ENCODE results near the gene KIR3DL2.
"Not testable (repeated sequence)": the region's sequence is repeated elsewhere in the genome, so short reads cannot be mapped to it uniquely, and the experiment has no call there.

Gene KIR3DL2

GRCh38 chr19:54873990-54874389, 23.7 kb downstream of the KIR3DL2 start, which contains the start of gene FCAR:
Gene FCAR (plus strand): TSS chr19:54874235. CDS start chr19:54874290, 55 bp downstream.
- no peak for DNase-seq

DNA sequence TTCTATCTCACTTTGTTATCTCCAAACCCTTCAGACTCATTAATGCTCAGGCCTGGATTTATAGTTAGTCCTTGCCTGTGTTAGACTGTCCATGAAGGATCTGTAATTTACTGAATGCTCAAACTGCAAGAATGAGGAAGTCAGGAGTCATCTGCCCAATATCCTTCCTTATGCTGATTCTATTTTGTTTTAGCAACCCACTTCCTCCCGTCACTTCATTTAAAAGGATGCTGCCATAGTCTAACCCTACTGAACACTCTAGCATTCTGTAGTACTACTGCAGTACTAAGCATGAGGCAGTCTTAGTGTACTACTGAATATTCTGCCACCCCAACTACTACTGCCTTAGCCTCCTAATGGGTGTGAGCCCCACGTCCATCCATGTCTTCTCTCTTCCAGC, 25.3 kb downstream of the KIR3DL2 start:
- no peak for DNase-seq

GRCh38 chr19:54877471-54877870, 27.2 kb downstream of the KIR3DL2 start:
- no peak for DNase-seq

GRCh38 chr19:54881884-54882283, 31.6 kb downstream of the KIR3DL2 start:
- no peak for DNase-seq

- DNase-seq: no peak
Measured at GRCh38 chr19:54882758-54883157, 32.5 kb downstream of the KIR3DL2 start.

DNA sequence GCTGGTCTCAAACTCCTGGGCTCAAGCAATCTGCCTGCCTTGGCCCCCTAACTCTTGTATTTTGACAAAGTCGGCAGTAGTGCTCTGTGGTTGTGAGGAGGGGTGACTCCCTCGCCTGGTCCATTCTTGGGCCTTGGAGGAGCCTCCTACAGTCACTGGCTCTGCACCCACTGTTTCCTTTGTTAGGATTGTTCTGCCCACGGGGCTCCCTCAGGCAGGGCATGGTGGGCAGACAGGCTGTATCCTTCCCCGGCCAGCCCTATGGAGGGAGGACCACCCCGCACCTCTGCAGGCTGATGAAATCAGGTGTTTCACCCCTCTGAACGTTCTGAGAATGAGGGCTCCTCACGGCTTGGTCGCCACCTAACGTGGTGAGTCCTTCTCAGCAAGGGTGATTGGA, 33.0 kb downstream of the KIR3DL2 start:
- DNase-seq: no peak

DNA sequence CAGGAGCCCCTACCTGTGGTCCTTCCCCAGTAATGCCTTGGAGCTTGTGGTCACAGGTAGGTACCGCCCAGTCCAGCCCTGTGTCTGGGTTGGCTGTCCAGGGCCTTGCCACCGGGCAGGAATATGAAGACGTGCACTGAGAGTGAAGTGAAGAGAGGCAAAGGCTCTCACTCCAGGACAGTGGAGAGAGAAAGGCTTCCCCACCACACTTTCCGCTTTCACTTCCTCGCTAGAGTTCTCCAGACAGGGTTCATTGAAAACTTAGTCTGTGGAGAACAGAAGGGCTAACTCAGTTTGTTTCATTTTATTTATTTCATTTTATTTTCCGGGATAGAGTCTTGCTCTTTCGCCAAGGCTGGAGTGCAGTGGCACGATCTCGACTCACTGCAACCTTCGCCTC, 38.0 kb downstream of the KIR3DL2 start:
- no peak for DNase-seq

DNA sequence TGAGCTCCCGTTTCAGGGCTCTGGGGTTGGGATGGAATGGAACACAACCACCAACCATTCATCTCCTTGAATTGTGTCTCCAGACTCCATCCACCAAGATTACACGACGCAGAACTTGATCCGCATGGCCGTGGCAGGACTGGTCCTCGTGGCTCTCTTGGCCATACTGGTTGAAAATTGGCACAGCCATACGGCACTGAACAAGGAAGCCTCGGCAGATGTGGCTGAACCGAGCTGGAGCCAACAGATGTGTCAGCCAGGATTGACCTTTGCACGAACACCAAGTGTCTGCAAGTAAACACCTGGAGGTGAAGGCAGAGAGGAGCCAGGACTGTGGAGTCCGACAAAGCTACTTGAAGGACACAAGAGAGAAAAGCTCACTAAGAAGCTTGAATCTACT, 39.3 kb downstream of the KIR3DL2 start:
- DNase-seq: no peak

DNA sequence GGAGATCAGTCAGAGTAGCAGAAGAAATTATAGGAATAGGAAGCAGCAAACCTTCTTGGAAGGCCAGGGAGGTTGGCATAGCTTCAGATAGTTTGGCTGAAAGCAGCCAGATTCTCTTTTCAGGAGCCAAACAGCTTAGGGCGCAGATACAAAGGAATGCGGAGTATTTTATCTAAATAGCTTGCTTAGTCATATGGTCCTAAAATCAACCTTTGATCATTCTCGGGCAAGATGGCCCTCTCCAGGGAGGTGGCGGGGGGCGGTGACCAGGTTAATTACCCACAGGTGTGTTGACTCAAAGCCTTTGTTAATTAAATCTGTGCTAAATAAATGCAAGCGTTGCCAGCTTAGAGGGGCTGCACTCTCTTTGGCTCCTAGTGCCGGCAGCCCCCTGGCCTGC, 43.2 kb downstream of the KIR3DL2 start:
- no peak for DNase-seq

DNA sequence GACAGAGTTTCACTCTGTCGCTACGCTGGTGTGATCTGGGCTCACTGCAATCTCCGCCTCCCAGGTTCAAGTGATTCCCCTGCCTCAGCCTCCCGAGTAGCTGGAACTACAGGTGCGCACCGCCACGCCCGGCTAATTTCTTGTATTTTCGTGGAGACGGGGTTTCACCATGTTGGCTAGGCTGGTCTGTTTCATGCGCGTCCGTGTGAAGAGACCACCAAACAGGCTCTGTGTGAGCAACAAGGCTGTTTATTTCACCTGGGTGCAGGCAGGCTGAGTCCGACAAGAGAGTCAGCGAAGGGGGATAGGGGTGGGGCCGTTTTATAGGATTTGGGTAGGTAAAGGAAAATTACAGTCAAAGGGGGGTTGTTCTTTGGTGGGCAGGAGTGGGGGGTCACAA, 43.9 kb downstream of the KIR3DL2 start:
- DNase-seq: not testable (repeated sequence)

DNA sequence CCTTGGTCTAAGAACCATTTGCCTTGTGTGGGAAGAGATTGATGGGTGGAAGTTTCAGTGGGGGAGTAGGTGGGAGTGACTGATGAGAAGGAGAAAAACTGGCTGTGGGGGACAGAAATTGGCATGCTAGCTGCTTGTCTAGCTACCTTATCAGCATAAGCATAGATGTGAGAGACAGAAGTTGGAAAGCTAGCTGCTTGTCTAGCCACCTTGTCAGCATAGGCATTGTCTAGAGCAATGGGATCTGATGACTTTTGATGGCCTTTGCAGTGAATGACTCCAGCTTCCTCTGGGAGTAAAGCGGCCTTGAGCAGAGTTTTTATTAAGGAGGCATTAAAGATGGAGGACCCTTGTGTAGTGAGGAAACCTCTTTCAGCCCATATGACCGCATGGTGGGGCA, 45.8 kb downstream of the KIR3DL2 start:
- no peak for DNase-seq

GRCh38 chr19:54898685-54899084, 48.4 kb downstream of the KIR3DL2 start:
- not testable (repeated sequence) for DNase-seq

DNA sequence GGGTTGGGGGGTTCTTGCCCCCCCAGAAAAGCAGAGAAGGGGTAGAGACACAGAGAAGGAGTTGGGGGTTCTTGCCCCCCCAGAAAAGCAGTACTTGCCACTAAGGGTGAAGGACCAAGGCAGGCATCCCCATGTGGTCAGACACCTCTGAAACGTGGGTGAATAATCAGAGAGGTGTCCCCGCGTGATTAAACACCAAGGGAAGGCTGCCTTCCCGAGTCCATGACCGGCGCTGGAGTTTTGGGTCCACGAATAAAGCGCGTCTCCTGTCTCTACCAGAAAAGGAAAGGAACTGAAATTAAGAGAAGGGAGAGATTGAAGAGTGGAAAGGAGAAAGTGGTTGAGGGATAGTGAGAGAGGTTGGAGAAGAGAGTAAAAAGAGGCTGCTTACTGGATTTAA, 49.4 kb downstream of the KIR3DL2 start:
- DNase-seq: not testable (repeated sequence)

GRCh38 chr19:54901153-54901552, 50.9 kb downstream of the KIR3DL2 start:
- not testable (repeated sequence) for DNase-seq

DNA sequence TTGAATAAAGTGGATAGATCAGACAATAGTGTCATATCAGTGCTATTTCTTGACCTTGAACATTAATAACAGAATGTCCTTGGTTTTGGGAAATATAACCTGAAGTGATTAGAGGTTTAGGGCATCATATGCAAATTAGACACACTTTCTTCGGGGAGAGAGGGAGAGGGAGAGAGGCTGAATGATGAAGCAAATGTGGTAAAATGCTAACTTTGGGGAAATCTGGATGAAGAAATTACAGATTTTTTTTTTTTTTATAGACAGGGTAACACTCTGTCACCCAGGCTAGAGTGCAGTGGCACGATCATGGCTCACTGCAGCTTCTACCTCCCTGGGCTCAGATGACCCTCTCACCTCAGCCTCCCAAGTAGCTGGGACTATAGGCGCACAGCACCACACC, 51.8 kb downstream of the KIR3DL2 start:
- no peak for DNase-seq

GRCh38 chr19:54903303-54903702, 53.1 kb downstream of the KIR3DL2 start:
- DNase-seq: no peak

DNA sequence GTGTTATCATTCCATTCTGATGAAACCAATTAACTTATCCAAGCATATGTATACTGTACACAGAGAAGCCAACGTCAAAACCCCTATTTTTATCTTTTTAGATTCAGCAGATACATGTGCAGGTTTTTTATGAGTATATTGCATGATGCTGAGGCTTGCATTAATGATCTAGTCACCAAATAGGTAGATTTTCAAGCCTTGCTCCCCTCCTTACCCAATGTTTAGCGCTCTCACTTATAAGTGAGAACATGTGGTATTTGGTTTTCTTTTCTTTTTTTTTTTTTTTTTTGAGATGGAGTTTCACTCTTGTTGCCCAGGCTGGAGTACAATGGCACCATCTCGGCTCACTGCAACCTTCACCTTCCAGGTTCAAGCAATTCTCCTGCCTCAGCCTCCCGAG, 54.0 kb downstream of the KIR3DL2 start:
- DNase-seq: not testable (repeated sequence)

DNA sequence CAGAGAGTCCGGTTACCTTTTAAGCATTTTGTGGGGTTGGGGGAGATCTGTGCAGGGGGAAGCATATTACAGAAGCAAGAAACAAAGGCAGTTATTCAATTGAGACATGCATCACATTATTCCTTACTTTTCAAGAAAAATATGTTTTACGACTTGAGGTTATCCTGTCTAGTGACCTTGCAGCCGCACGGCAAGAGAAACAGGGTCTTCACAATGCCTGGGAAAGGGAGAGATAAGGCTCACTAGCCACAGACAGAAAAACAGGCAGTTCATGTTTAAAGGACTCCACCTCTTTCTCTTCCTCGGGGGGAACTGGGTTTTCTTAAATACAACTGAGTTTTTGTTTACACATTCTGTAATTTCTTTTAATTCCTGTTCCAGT, 55.2 kb downstream of the KIR3DL2 start:
- no peak for DNase-seq

DNA sequence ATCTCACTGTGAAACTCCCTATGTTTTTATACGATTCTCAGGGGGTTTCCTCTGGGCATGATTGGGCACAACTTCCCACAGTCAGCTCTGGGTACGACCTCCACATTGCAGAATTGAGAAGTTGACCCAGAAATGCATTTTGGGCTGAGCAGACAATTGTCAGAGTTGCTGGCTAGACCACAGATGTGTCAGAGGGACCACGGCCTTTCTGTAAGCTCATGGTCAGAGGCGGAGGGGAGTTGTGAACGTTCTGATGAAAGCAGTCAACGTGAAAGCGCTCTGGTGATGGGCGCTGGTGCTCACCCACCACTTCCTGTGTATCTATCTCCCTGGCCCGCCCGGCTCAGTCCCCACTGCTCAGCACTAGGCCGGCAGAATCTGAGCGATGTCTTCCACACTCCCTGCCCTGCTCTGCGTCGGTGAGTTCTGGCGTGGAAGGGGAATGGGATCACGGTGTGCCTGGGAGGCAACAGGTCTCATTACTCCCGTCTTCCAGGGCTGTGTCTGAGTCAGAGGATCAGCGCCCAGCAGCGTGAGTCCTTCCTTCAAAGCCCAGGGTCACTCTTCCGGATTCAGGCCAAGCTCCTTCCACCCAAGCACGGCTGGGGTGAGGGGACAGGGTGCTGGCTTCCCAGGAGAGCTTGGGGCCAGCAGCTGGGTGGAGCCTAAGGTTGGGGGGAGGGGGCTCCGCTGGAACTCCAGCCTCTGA, 55.7 kb downstream of the KIR3DL2 start, which contains the start of gene NCR1:
Gene NCR1, plus strand, starts transcription at position 346 of the 709 bp plus-strand sequence. Its CDS starts 40 bp downstream, at position 386.
- DNase-seq: no peak

DNA sequence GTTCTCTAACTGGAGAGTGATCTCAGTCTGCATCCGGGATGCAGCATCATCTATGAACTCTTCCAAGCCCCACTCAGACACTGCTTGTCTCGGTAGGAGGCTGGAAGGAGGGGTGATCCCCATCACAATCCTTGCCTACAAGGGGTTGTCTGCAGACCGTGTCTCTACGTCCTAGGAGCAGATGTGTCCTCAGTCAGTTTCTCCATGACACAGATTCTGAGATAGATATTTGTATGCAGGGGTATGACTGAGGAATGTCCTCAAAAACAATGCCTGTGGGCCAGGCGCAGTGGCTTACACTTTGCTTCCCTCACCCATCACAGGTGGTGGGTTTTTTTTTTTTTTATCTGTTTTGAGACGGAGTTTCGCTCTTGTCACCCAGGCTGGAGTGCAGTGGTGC, 56.6 kb downstream of the KIR3DL2 start:
- DNase-seq: no peak

DNA sequence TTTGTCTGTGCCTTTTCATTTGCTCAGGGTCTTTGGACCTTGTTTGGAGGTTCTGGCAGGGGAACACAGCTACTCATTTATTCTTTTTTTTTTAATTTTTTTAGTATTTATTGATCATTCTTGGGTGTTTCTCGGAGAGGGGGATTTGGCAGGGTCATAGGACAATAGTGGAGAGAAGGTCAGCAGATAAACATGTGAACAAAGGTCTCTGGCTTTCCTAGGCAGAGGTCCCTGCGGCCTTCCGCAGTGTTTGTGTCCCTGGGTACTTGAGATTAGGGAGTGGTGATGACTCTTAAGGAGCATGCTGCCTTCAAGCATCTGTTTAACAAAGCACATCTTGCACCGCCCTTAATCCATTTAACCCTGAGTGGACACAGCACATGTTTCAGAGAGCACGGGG, 57.7 kb downstream of the KIR3DL2 start:
- not testable (repeated sequence) for DNase-seq

All from NCI-H774 (cell line).